NB4 (cell line): ENCODE results near the gene RUVBL2.

ENCODE experiments used
- CTCF ChIP-seq: IDR thresholded peaks from one replicate; pipeline ENCODE4 v1.5.1; 2012; ENCODE audit warnings: low read depth, low read length
- MYC ChIP-seq: IDR thresholded peaks from 2 replicates; pipeline ENCODE4 v1.6.1; 2011; ENCODE audit warnings: low read depth, low read length
- POLR2A ChIP-seq: IDR thresholded peaks from 2 replicates; pipeline ENCODE4 v1.6.1; 2011; ENCODE audit warnings: mild to moderate bottlenecking; ENCODE audit not compliant: insufficient read length; ENCODE audit errors: extremely low read depth

DNA sequence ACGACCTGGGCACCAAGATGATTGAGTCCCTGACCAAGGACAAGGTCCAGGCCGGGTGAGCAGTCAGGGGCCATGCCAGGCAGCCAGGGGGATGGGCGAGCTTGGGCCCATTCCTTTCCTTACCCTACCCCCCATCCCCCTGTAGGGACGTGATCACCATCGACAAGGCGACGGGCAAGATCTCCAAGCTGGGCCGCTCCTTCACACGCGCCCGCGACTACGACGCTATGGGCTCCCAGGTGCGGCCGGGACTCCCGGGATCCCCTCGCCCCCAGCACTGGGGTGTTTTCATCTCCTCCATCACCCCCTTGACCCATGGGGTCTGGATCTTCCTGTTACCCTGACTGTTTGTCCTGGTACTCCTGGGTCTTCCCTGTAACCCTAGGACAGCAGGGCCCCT lies 16.1 kb downstream of the RUVBL2 start:
- TF ChIP-seq CTCF (no peak), POLR2A (no peak), MYC (no peak)
